Measurements from ENCODE around the gene ASCC3.

Gene ASCC3

GRCh38 chr6:100803264-100804045 lies 77.7 kb downstream of the ASCC3 start:
- TF ChIP-seq GATA2 (IDR thresholded peaks at IDR 0.05; ENCODE audit: low read depth, low read length) (no peak), GATA3 (IDR thresholded peaks at IDR 0.05; ENCODE audit: low read depth, low read length) (no peak)

- TF ChIP-seq GATA2 (IDR thresholded peaks at IDR 0.05; ENCODE audit: low read depth, low read length), result no peak
- no peak for TF ChIP-seq GATA3 (IDR thresholded peaks at IDR 0.05; ENCODE audit: low read depth, low read length)
Observed at GRCh38 chr6:100801036-100801435, 80.1 kb downstream of the ASCC3 start.

GRCh38 chr6:100796049-100796823 lies 84.9 kb downstream of the ASCC3 start:
- TF ChIP-seq GATA2 (IDR thresholded peaks at IDR 0.05; ENCODE audit: low read depth, low read length) (no peak), GATA3 (IDR thresholded peaks at IDR 0.05; ENCODE audit: low read depth, low read length) (no peak)

- TF ChIP-seq GATA2 (IDR thresholded peaks at IDR 0.05; ENCODE audit: low read depth, low read length), result no peak
- TF ChIP-seq GATA3 (IDR thresholded peaks at IDR 0.05; ENCODE audit: low read depth, low read length), result no peak
Observed at GRCh38 chr6:100790084-100790483, 91.0 kb downstream of the ASCC3 start.

GRCh38 chr6:100785982-100786381 lies 95.1 kb downstream of the ASCC3 start:
- TF ChIP-seq GATA2 (IDR thresholded peaks at IDR 0.05; ENCODE audit: low read depth, low read length), result no peak
- TF ChIP-seq GATA3 (IDR thresholded peaks at IDR 0.05; ENCODE audit: low read depth, low read length), result no peak

- no peak for TF ChIP-seq GATA3 (IDR thresholded peaks at IDR 0.05; ENCODE audit: low read depth, low read length)
- TF ChIP-seq GATA2 (IDR thresholded peaks at IDR 0.05; ENCODE audit: low read depth, low read length), result no peak
Observed at GRCh38 chr6:100780648-100781047, 100.5 kb downstream of the ASCC3 start.

GRCh38 chr6:100775667-100776066 lies 105.5 kb downstream of the ASCC3 start:
- TF ChIP-seq GATA2 (IDR thresholded peaks at IDR 0.05; ENCODE audit: low read depth, low read length) (no peak), GATA3 (IDR thresholded peaks at IDR 0.05; ENCODE audit: low read depth, low read length) (no peak)

GRCh38 chr6:100774681-100775080 lies 106.4 kb downstream of the ASCC3 start:
- TF ChIP-seq GATA2 (IDR thresholded peaks at IDR 0.05; ENCODE audit: low read depth, low read length), result no peak
- no peak for TF ChIP-seq GATA3 (IDR thresholded peaks at IDR 0.05; ENCODE audit: low read depth, low read length)

- TF ChIP-seq GATA2 (IDR thresholded peaks at IDR 0.05; ENCODE audit: low read depth, low read length), result no peak
- TF ChIP-seq GATA3 (IDR thresholded peaks at IDR 0.05; ENCODE audit: low read depth, low read length), result no peak
Observed at GRCh38 chr6:100768816-100769351, 112.2 kb downstream of the ASCC3 start.

- TF ChIP-seq GATA3 (IDR thresholded peaks at IDR 0.05; ENCODE audit: low read depth, low read length) (no peak), GATA2 (IDR thresholded peaks at IDR 0.05; ENCODE audit: low read depth, low read length) (no peak)
Observed at GRCh38 chr6:100763617-100764241, 117.4 kb downstream of the ASCC3 start.

GRCh38 chr6:100761841-100762240 lies 119.3 kb downstream of the ASCC3 start:
- TF ChIP-seq GATA2 (IDR thresholded peaks at IDR 0.05; ENCODE audit: low read depth, low read length) (no peak), GATA3 (IDR thresholded peaks at IDR 0.05; ENCODE audit: low read depth, low read length) (no peak)

GRCh38 chr6:100753421-100753820 lies 127.7 kb downstream of the ASCC3 start:
- TF ChIP-seq GATA3 (IDR thresholded peaks at IDR 0.05; ENCODE audit: low read depth, low read length), result no peak
- no peak for TF ChIP-seq GATA2 (IDR thresholded peaks at IDR 0.05; ENCODE audit: low read depth, low read length)

- no peak for TF ChIP-seq GATA3 (IDR thresholded peaks at IDR 0.05; ENCODE audit: low read depth, low read length)
- TF ChIP-seq GATA2 (IDR thresholded peaks at IDR 0.05; ENCODE audit: low read depth, low read length), result no peak
Observed at GRCh38 chr6:100751590-100751989, 129.5 kb downstream of the ASCC3 start.

GRCh38 chr6:100745419-100746041 lies 135.6 kb downstream of the ASCC3 start:
- TF ChIP-seq GATA3 (IDR thresholded peaks at IDR 0.05; ENCODE audit: low read depth, low read length) (no peak), GATA2 (IDR thresholded peaks at IDR 0.05; ENCODE audit: low read depth, low read length) (no peak)

Measured in SH-SY5Y (cell line).